Ascending aorta (tissue), 2 donors: ENCODE results near the gene JOSD1. TPM values are rescaled to one million over a fixed set of nuclear protein-coding genes. Genes with fewer than 3 reads are reported as not detected.

Source experiments
- DNase-seq, 2 donors: peaks; one replicate each; pipeline ENCODE4 v3.0.0-alpha.2; 2019; ENCODE audit warnings: low spot score in 2 of 2
- H3K27ac ChIP-seq, 2 donors: fragments of 200-600 bp; sonication (generic); one replicate each; pipeline ENCODE4 v1.5.1; 2016 to 2017; ENCODE audit warnings: mild to moderate bottlenecking in 1 of 2
- H3K27me3 ChIP-seq: fragments of 200-600 bp; sonication (generic); one replicate; pipeline ENCODE4 v1.5.1; 2017
- H3K36me3 ChIP-seq, 2 donors: fragments of 200-600 bp; sonication (generic); one replicate each; pipeline ENCODE4 v1.5.1; 2016
- H3K4me1 ChIP-seq, 2 donors: fragments of 200-600 bp; sonication (generic); one replicate each; pipeline ENCODE4 v1.5.1; 2016 to 2017; ENCODE audit warnings: mild to moderate bottlenecking in 1 of 2
- H3K4me3 ChIP-seq, 2 donors: fragments of 200-600 bp; sonication (generic); one replicate each; pipeline ENCODE4 v1.5.1; 2016 to 2017; ENCODE audit warnings: mild to moderate bottlenecking in 1 of 2
- H3K9me3 ChIP-seq, 2 donors: fragments of 200-600 bp; sonication (generic); one replicate each; pipeline ENCODE4 v1.5.1; 2016
- CTCF ChIP-seq, 3 experiments: fragments of 200-600 bp in 2 of 3; fragments of 450-650 bp in 1 of 3; sonication (generic) in 2 of 3; IDR thresholded peaks; one replicate each; pipeline ENCODE4 v1.5.1; 2016 to 2019; ENCODE audit warnings: antibody characterized with exemption in 3 of 3, mild to moderate bottlenecking in 1 of 3, moderate library complexity in 1 of 3
- intact Hi-C: fragments of 100-400 bp; cut with DNase I; formaldehyde crosslinking; loops from one replicate; pipeline ENCODE4 v1.15.1; 2023
- total RNA-seq: library from RNA; depleted of rRNA; stranded (reverse); fragments of >200 nt; gene quantifications from one replicate; pipeline ENCODE4 v1.1.0, GENCODE V29; 2016

The JOSD1 gene
- total RNA-seq, 1 donor from 2014 or later = 153 TPM

GRCh38 chr22:38694940-38695339 is 5.8 kb downstream of the JOSD1 start:
- no peaks in the 10 kb centered on the region for H3K9me3 ChIP-seq
- H3K4me3 ChIP-seq = no peak overlapping the region
- H3K4me1 ChIP-seq = peaks cover 16 to 48% of the 10 kb centered on the region in 2 donors
- intact Hi-C loops = no loop called here
- DNase-seq = no peak
- TF ChIP-seq CTCF (IDR thresholded peaks at IDR 0.05) = no peak
- peak overlapping the region in 1 of 2 donors; percentile 98 for H3K27ac ChIP-seq
- no peaks in the 10 kb centered on the region for H3K27me3 ChIP-seq
- peaks cover 0 to 19% of the 10 kb centered on the region in 2 donors for H3K36me3 ChIP-seq

DNA sequence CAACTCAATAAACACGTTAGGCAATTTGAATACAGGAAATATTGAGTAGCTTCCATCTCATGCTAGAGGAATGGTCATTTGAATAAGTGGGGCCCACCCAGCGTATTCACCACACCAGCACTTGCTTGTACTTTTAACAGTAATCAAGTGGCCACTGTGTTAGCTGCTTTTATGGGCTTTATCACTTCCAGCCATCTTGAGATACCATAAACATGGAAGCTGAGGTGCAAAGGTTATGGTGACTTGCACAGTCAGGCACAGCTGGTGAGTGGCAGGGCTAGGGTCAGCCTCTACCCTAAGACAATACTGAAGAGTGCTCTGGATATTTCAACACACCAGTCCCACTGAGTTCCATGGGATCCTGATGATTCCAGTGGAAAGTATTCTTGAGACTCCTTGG is 6.7 kb downstream of the JOSD1 start:
- DNase-seq = no peak
- Histone ChIP-seq H3K9me3 (no peaks in the 10 kb centered on the region), H3K4me3 (no peak overlapping the region), H3K36me3 (peaks cover 4 to 27% of the 10 kb centered on the region in 2 donors), H3K4me1 (peaks cover 16 to 45% of the 10 kb centered on the region in 2 donors), H3K27ac (peak overlapping the region in 1 of 2 donors; percentile 98), H3K27me3 (no peaks in the 10 kb centered on the region)
- intact Hi-C loops = no loop called here
- no peak for TF ChIP-seq CTCF (IDR thresholded peaks at IDR 0.05)

GRCh38 chr22:38689651-38690050 is 11.1 kb downstream of the JOSD1 start:
- H3K4me3 ChIP-seq = no peak overlapping the region
- no peak for DNase-seq
- intact Hi-C loops = loop anchor here (10.0 kb wide), 1 partner anchor 635 kb away; the partner anchor contains the start of gene PICK1
- peaks cover 0 to 6% of the 10 kb centered on the region in 2 donors for H3K4me1 ChIP-seq
- H3K9me3 ChIP-seq = no peaks in the 10 kb centered on the region
- no peak for TF ChIP-seq CTCF (IDR thresholded peaks at IDR 0.05)
- H3K36me3 ChIP-seq = peaks cover 38 to 66% of the 10 kb centered on the region in 2 donors
- H3K27ac ChIP-seq = no peak overlapping the region
- H3K27me3 ChIP-seq = no peaks in the 10 kb centered on the region

DNA sequence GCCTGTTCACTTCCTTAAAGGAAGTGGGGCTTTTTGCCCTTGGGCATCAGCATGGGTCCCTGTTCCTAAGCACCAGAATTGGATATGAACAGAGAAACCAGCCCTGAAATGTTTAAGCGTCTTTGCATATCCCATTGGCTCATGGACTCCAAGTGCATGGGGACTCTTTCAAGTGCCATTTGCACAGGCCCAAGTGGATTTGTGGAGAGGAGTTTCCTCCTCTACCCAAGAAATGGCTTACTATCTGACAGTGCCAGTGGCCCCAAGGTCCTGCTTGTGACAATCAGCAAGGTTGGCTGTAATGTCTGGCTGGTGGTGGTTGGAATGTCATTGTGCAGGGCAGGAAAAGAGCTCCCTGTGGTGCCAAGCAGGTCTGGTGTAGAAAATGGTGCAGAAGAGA is 15.0 kb downstream of the JOSD1 start:
- H3K27ac ChIP-seq = no peak overlapping the region
- DNase-seq = no peak
- H3K4me1 ChIP-seq = peaks cover 0 to 3% of the 10 kb centered on the region in 2 donors
- intact Hi-C loops = loop anchor here (10.0 kb wide), 1 partner anchor 631 kb away; the partner anchor contains the start of gene PICK1
- H3K27me3 ChIP-seq = no peaks in the 10 kb centered on the region
- H3K36me3 ChIP-seq = peaks cover 49 to 72% of the 10 kb centered on the region in 2 donors
- no peaks in the 10 kb centered on the region for H3K9me3 ChIP-seq
- H3K4me3 ChIP-seq = no peak overlapping the region
- TF ChIP-seq CTCF (IDR thresholded peaks at IDR 0.05) = no peak

- Histone ChIP-seq H3K4me3 (no peak overlapping the region), H3K36me3 (peaks cover 49 to 63% of the 10 kb centered on the region in 2 donors), H3K9me3 (no peaks in the 10 kb centered on the region), H3K4me1 (peaks cover 0 to 3% of the 10 kb centered on the region in 2 donors), H3K27ac (no peak overlapping the region), H3K27me3 (no peaks in the 10 kb centered on the region)
- no peak for DNase-seq
- TF ChIP-seq CTCF (IDR thresholded peaks at IDR 0.05) = no peak
- intact Hi-C loops = loop anchor here (10.0 kb wide), 1 partner anchor 630 kb away; the partner anchor contains the start of gene PICK1
These were observed 15.8 kb downstream of the JOSD1 start for GRCh38 chr22:38684895-38685294.
